GM13976 (cell line): ENCODE results near the gene SMAD5.

Source experiments
- DNase-seq: peaks from one replicate; pipeline ENCODE4 v3.0.0; 2012; ENCODE audit warnings: low spot score
- CTCF ChIP-seq: IDR thresholded peaks from 2 replicates; pipeline ENCODE4 v1.5.1; 2012; ENCODE audit warnings: borderline replicate concordance, mild to moderate bottlenecking; ENCODE audit not compliant: insufficient read depth; ENCODE audit errors: extremely low read depth, missing control alignments, control extremely low read depth
- in situ Hi-C: fragments of 300-500 bp; cut with MboI; formaldehyde crosslinking; loops from one replicate; pipeline ENCODE4 v1.12.0; 2022; ENCODE audit warnings: low sequenced_read_pairs, mixed read lengths, inconsistent platforms; ENCODE audit not compliant: unreplicated experiment

Gene SMAD5

GRCh38 chr5:136203303-136203922 lies 70.8 kb downstream of the SMAD5 start:
- in situ Hi-C loops, result no loop called here
- TF ChIP-seq CTCF, result no peak
- DNase-seq, result no peak

GRCh38 chr5:136205061-136205702 lies 72.5 kb downstream of the SMAD5 start:
- TF ChIP-seq CTCF, result no peak
- in situ Hi-C loops, result no loop called here
- no peak for DNase-seq

- in situ Hi-C loops, result no loop called here
- DNase-seq, result no peak
- no peak for TF ChIP-seq CTCF
Measured at GRCh38 chr5:136205941-136206340, 73.3 kb downstream of the SMAD5 start.

GRCh38 chr5:136206361-136206760 lies 73.7 kb downstream of the SMAD5 start:
- no peak for TF ChIP-seq CTCF
- no peak for DNase-seq
- in situ Hi-C loops, result no loop called here

- in situ Hi-C loops, result no loop called here
- DNase-seq, result no peak
- no peak for TF ChIP-seq CTCF
Measured at GRCh38 chr5:136207631-136208030, 75.0 kb downstream of the SMAD5 start.

GRCh38 chr5:136208916-136209315 lies 76.3 kb downstream of the SMAD5 start:
- DNase-seq, result no peak
- in situ Hi-C loops, result no loop called here
- TF ChIP-seq CTCF, result no peak
